Ramos (cell line): ENCODE measurements around the gene DLK1.

Experiments
- in situ Hi-C: fragments of 300-500 bp; cut with MboI; formaldehyde crosslinking; loops from one replicate; pipeline ENCODE4 v1.14.3; 2022; ENCODE audit warnings: low sequenced_read_pairs; ENCODE audit not compliant: unreplicated experiment

Gene DLK1

DNA sequence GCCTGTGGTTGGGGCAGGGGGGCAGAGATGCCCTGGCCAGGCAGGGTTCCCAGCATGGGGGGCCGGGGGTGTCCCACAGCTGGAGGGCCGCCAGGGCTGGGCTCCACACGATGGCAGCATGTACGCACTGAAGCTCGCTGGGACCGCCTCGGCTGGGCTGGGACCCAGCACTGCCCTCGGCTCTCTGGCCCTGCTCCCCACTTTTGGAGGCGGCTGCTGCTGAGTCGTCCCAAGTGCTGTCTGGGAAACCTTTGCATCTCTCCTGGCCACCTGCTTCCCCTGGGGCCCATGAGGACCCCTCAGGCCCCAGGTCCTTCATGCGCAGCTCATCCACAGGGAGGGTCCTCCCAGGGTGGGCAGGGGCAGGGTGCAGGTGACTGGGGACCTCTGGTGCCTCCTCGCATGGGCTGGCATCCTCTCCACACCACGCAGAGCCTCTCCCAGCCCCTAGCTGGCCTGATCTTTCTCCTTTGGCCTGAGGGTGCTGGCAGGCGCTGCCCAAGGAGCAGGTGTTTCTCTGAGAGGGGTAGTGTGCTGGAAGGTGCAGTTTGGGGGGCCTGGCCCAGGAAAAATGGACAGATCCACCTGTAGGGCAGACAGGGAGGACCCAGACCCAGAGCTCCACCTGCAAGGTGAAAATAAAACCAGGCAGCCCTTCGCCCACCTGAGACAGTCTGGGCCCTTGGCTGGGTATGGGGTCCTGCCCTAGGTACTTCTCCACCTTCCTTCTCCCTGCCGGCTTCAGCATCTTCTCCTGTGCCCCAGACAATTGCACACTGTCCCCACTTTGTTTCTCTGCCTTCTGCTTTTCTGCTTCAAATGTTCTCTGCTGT is 46.9 kb downstream of the DLK1 start:
- in situ Hi-C loops, result no loop called here

DNA sequence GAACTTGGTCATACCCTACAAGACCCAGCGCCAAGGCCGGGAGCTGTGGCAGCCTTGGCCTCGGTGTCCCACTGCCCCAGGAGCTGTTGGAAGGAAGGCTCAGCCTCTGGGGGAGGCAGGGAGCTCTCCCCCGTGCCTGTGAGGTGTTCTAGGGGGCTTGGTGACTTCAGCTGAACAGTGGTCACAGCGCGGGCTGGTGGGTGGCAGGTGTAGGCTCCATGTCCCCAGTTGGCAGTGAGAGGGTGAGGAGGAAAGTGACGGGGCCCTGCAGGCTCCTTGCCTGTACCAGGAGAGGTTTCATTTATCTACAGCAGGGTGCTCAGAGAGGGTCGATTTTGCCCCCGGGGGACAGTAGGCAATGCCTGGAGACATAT is 47.5 kb downstream of the DLK1 start:
- in situ Hi-C loops, result no loop called here

GRCh38 chr14:100775351-100775830 is 48.7 kb downstream of the DLK1 start:
- in situ Hi-C loops, result no loop called here

DNA sequence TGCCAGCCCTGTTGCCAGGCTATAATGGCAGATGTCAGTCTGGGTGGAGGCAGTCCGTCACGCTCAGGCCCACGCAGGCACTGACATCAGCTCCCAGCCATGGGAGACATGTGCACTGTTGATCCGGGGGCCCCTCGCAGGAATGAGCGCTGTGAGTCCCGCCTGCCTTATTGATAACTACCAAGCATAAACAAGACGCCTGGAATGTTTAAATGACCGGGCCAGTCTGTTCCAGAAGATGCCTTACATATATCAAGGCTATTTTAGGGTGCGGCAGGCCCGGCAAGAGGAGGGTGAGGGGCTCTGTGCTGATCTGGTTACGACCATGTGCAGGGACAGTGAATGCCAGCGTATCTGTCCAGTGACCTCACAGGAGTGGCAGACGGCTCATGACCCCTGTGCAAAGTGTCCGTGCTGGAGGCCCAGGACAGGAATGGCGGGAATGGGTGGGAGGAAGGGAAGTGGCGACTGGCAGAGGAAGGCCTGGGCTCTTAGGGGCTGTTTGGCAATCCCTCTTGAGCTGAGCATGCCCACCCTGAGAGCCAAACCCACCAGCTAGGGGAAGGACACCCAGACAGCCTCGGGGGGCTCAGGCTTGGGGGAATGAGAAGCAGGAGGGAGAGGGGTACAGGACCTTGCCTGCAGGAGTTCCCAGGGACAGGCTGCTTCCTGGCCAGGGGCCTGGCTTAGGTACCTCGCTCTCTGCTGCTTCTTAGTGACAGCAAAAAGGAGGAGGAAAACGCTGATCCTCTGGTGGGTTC is 49.3 kb downstream of the DLK1 start:
- in situ Hi-C loops, result no loop called here

GRCh38 chr14:100776681-100777365 is 50.1 kb downstream of the DLK1 start:
- in situ Hi-C loops, result no loop called here

DNA sequence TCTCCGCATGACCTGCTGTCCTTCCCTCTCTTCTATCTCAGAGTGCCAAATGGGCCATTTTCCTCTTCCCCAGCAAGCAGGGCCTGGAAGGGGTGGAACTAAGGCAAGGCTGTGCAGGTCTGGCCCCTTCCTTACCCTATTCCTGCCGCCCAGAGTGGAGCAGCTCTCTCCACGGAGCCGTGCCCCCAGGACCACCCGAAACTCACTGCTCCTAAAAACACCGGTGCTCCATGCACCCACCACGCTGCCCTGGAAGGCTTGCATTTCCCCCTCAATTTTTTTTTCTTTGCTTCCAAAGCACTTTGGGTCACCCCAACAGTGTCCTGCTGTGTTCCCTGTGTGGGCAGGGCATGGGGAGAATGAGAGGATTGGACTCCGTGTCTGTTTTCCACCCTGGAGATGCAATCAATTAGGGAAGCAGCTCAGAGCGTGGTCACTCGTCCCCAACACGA is 50.7 kb downstream of the DLK1 start:
- in situ Hi-C loops, result no loop called here

- in situ Hi-C loops, result no loop called here
These were observed 51.3 kb downstream of the DLK1 start for GRCh38 chr14:100777818-100778525.

DNA sequence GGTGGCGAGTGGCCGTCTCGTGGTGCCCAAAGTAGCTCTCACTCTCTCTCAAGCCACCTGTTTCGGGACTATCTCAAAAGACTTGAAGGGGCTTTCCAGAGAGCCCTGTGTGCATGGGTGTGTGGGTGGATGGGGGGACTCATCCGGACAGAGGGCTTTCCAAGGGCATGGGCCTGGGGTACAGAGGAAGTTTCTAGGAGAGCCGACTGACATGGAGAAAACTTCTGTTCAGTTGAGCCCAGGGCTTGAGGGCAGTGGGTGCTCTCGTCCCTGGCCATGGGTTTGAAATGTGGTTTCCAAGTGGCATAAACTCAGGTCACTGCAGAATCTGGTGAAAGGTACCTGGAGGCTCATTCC is 51.8 kb downstream of the DLK1 start:
- in situ Hi-C loops, result no loop called here

DNA sequence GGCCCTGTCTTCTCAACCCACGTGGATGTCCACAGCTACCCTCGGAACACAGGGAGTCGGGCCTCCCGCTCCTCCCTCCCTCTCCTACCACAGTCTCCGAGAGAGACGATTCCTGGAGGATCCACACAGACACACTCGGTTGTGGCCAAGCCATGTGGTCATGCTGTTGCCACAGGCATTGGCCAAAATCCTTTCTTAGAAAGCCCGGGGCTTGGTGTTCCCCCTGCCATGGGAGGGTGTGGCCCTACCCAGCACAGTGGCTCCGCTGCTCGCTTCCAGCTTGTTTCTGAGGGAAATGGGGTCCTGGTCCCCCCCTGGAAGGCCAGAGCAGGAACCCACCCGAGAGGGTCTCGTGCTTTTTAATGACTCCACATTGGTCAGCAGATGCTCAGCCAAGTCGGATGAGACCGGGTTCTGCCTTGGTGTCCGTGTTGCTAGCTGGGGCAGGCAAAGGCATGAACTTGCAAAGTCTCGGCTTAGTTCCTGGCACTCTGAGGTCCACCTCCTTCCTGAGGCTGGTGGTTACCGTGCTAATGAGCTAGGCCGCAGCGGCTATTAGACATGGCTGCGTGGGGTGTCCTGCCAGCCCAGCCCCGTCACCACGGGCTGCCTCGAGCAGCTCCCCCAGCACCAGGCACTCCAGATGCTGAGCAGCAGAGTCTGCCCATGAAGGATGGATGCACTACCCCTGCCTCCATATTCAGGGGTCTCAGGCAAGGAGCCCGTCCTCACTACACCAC is 52.4 kb downstream of the DLK1 start:
- in situ Hi-C loops, result no loop called here

DNA sequence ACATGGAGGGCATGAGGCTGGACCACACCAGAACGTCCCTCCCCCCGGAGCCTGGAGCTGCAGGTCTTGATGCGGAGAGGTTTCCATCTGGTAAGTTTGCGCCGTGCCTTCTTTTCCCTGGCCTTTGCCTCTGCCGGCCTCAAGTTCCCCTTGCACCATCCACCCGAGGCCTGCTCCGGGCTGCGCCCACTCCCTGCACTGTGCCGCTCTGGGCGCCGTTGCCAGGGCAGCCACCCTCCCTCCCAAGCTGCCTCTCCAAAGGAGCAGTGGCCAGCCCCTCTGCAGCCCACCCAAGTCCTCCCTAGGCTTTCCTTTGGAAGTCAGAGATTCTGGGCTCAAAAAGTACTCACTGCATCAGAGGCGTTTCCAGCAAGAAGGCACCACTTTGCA is 53.0 kb downstream of the DLK1 start:
- in situ Hi-C loops, result no loop called here

DNA sequence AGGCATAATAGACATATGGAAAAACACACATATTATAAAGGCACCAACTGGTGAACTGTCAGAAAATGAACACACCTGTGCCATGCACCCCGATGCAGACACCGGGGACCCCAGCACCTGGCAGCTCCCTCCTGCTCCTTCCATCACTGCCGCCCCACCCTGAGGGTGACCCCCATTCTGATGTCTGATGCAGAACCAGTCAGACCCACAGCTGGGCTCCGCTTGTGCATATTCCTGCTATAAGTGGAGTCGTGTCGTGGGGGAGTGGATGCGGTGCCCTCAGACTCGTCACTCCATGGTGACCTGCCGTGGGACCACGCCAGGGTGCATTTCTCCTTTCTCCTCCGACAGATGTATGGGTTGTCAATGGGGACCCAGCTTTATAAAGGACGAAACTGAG is 53.6 kb downstream of the DLK1 start:
- in situ Hi-C loops, result no loop called here

- in situ Hi-C loops, result no loop called here
These were observed 54.1 kb downstream of the DLK1 start for GRCh38 chr14:100780646-100781355.

DNA sequence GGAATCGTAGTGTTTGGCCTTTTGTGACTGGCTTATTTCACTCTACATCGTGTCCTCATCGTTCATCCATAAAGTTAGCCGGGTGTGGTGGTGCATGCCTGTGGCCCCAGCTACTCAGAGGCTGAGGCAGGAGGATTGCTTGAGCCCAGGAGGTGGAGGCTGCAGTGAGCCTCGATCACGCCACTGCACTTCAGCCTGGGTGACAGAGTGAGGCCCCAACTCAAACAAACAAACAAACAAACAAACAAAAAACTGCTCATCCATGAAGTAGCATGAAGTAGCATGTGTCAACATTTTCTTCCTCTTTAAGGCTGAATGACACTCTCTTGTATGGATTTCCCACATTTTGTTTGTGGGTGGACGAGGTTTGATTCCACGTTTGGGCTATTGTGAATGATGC is 55.3 kb downstream of the DLK1 start:
- in situ Hi-C loops, result no loop called here

DNA sequence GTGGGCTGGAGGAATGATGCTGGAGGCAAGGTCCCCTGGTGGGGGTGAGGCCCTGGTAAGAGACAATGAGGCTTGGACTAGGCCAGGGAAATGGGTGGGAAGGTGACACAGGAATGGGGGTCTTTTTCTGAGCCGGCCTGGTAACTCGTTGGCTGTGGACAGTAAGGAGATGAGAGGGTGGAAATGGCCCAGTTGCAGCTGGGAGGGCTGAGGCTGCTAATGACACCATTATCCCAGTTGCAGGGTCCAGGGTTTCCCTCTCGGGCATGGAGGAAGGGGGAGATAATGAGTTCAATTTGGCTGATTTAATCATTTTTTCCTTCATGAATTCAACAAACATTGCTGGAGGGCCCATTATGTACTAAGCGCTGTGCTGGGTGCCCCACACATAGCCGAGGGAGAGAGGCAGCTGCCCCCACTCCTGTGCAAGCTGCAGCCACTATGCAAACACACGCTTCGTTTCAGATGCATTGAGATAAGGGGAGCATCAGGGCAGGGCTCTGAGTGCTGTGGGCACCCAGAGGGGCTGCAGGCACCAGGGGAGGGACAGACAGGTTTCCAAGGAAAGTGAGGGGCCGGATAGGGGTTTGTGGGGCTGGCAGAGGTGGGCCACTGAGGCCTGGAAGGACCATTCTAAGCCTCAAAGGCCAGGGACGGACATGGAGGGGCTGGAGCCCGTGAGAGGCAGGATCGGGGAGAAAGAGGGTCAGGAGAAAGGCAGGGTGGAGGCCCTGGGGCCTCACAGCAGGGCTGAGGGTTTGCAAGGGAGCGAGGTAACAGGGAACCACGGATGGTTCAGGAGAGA is 56.0 kb downstream of the DLK1 start:
- in situ Hi-C loops, result no loop called here

DNA sequence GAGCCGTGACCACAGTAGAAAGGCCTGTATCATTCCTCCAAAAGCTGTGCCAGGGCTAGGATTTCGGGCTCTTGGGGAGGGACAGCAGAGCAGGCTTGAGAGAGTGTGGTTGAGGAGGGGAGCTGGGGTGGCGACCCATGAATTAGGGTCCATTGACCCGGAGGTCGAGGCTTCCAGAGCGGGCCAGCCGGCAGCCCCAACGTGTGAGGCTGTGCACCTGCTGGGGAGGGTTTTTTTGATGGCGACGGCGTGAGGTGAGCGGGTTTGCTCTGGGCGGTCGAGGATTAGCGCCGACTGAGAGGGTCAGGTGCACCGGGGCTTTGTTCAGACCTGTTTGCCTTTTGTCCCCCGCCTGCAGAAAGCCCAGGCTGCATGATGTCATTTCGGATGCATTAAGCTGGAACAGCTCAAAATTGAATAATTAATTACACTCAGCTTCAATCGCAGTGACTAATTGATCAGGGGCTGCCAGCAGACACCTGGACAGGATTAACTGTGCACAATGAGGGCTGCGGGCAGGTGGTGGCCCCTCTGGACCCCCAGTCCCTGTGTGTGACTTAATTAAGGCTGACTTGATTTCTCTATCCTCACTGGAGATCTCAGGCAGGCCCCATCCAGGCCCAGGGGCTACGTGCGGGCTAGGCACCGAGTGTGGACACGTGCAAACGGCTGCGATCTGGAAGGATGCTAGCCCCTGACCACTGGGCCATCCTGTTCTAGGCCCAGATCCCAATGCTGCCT is 57.1 kb downstream of the DLK1 start:
- in situ Hi-C loops, result no loop called here

- in situ Hi-C loops, result no loop called here
These were observed 58.0 kb downstream of the DLK1 start for GRCh38 chr14:100784523-100785337.

DNA sequence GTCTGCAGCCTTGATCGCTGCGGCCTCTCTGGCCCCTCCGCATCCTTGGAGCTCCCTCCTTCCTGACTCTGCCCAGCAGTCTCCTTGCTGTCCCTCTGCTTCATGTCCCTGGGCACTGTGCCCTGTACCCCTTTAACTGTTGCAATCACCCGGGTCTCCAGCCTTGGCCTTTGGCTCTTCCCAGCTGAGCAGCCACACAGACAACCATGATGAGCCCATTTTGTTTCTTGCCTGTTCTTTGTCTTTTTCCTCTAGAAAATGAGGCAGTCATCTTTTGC is 58.6 kb downstream of the DLK1 start:
- in situ Hi-C loops, result no loop called here
